ENCODE measurements around the gene ISX.

DNA sequence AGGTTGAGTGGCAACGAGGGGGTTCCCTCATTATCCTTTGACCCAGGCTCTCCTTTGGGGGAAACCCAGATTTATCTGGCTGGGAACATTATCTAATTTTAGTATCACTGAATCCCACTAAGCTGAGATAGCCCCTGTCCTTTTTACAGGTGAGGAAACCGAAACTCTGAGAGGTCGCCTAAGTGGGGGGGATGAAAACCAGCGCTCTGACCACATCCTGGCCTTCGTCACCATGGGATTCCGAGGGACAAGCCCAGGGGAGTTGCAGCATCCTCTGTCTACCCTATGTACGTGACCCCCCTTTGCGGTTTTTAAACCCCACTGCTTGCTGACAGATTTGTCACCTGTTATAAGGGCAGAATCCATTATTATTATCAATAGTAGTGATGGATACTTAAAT, 61.0 kb downstream of the ISX start:
- TF ChIP-seq CHD2 (IDR thresholded peaks at IDR 0.05; ENCODE audit: low read length, partially characterized antibody) (no peak), ZSCAN20 (CRISPR knock-in tag; IDR thresholded peaks at IDR 0.05) (no peak), EHF (CRISPR knock-in tag; IDR thresholded peaks at IDR 0.05) (no peak), RCOR1 (IDR thresholded peaks at IDR 0.05; ENCODE audit: low read depth, low read length) (no peak)
- TF ChIP-seq, protein P1, sequence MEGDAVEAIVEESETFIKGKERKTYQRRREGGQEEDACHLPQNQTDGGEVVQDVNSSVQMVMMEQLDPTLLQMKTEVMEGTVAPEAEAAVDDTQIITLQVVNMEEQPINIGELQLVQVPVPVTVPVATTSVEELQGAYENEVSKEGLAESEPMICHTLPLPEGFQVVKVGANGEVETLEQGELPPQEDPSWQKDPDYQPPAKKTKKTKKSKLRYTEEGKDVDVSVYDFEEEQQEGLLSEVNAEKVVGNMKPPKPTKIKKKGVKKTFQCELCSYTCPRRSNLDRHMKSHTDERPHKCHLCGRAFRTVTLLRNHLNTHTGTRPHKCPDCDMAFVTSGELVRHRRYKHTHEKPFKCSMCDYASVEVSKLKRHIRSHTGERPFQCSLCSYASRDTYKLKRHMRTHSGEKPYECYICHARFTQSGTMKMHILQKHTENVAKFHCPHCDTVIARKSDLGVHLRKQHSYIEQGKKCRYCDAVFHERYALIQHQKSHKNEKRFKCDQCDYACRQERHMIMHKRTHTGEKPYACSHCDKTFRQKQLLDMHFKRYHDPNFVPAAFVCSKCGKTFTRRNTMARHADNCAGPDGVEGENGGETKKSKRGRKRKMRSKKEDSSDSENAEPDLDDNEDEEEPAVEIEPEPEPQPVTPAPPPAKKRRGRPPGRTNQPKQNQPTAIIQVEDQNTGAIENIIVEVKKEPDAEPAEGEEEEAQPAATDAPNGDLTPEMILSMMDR (IDR thresholded peaks at IDR 0.05): no peak
